ENCODE data around the gene PLK3.
"Not testable (repeated sequence)": the region's sequence is repeated elsewhere in the genome, so short reads cannot be mapped to it uniquely, and the experiment has no call there.

The PLK3 gene

GRCh38 chr1:44799770-44800584 is at the start of gene PLK3:
Gene PLK3, plus strand, starts transcription at chr1:44800377. Its CDS starts 87 bp downstream, at chr1:44800464.
- peak; percentile 97 for DNase-seq

- no peak for DNase-seq
These were observed 42.8 kb upstream of the PLK3 start for GRCh38 chr1:44757420-44757819.

GRCh38 chr1:44759077-44759476 is 41.1 kb upstream of the PLK3 start:
- DNase-seq: no peak

GRCh38 chr1:44760876-44761275 is 39.3 kb upstream of the PLK3 start:
- no peak for DNase-seq

GRCh38 chr1:44766421-44766820 is 33.8 kb upstream of the PLK3 start:
- DNase-seq: not testable (repeated sequence)

- peak; percentile 91 for DNase-seq
These were observed 24.9 kb upstream of the PLK3 start, which contains the start of gene RPS8 for GRCh38 chr1:44775078-44775929. Gene RPS8, plus strand, starts transcription at chr1:44775540. Its CDS starts 57 bp downstream, at chr1:44775597.

GRCh38 chr1:44775930-44776729 is 24.0 kb upstream of the PLK3 start:
- no peak for DNase-seq

GRCh38 chr1:44776730-44777068 is 23.5 kb upstream of the PLK3 start:
- no peak for DNase-seq

GRCh38 chr1:44777547-44777946 is 22.6 kb upstream of the PLK3 start:
- DNase-seq: no peak

GRCh38 chr1:44777969-44778635 is 22.1 kb upstream of the PLK3 start:
- DNase-seq: no peak

GRCh38 chr1:44778705-44779576 is 21.2 kb upstream of the PLK3 start:
- DNase-seq: no peak

- DNase-seq: no peak
These were observed 19.5 kb upstream of the PLK3 start for GRCh38 chr1:44780583-44781121.

- no peak for DNase-seq
These were observed 16.5 kb upstream of the PLK3 start for GRCh38 chr1:44783697-44784093.

GRCh38 chr1:44784094-44785028 is 15.8 kb upstream of the PLK3 start:
- DNase-seq: no peak

- DNase-seq: no peak
These were observed 15.2 kb upstream of the PLK3 start for GRCh38 chr1:44785029-44785380.

GRCh38 chr1:44785501-44786137 is 14.6 kb upstream of the PLK3 start:
- no peak for DNase-seq

GRCh38 chr1:44786138-44786840 is 13.9 kb upstream of the PLK3 start:
- DNase-seq: no peak

- no peak for DNase-seq
These were observed 13.2 kb upstream of the PLK3 start for GRCh38 chr1:44786841-44787426.

GRCh38 chr1:44787506-44787905 is 12.7 kb upstream of the PLK3 start:
- DNase-seq: no peak
